Measurements from ENCODE around the gene ZFPM1.

ZFPM1 gene

GRCh38 chr16:88476203-88476602, 23.1 kb downstream of the ZFPM1 start:
- no peak for TF ChIP-seq CTCF (IDR thresholded peaks at IDR 0.05; ENCODE audit: low read depth, low read length)

GRCh38 chr16:88476817-88477397, 23.8 kb downstream of the ZFPM1 start:
- no peak for TF ChIP-seq CTCF (IDR thresholded peaks at IDR 0.05; ENCODE audit: low read depth, low read length)
- DNase-seq (ENCODE audit: low read depth in 2 of 2), result no peak
- H3K4me3 ChIP-seq (replicated peaks in 1 of 2; ENCODE audit: low read depth in 2 of 2, low read length in 2 of 2), result no peak overlapping the region

More at GRCh38 chr16:88476203-88476602, 23.1 kb downstream of the ZFPM1 start:
- no peak overlapping the region for H3K4me3 ChIP-seq (replicated peaks in 1 of 2; ENCODE audit: low read depth in 2 of 2, low read length in 2 of 2)
- no peak for DNase-seq (ENCODE audit: low read depth in 2 of 2)

GRCh38 chr16:88477631-88478519, 24.8 kb downstream of the ZFPM1 start:
- DNase-seq (ENCODE audit: low read depth in 2 of 2), result no peak
- TF ChIP-seq CTCF (IDR thresholded peaks at IDR 0.05; ENCODE audit: low read depth, low read length), result no peak
- H3K4me3 ChIP-seq (replicated peaks in 1 of 2; ENCODE audit: low read depth in 2 of 2, low read length in 2 of 2), result no peak overlapping the region

- no peak overlapping the region for H3K4me3 ChIP-seq (replicated peaks in 1 of 2; ENCODE audit: low read depth in 2 of 2, low read length in 2 of 2)
- no peak for DNase-seq (ENCODE audit: low read depth in 2 of 2)
- no peak for TF ChIP-seq CTCF (IDR thresholded peaks at IDR 0.05; ENCODE audit: low read depth, low read length)
These were observed 26.1 kb downstream of the ZFPM1 start for GRCh38 chr16:88478889-88479792.

GRCh38 chr16:88479793-88480760, 27.0 kb downstream of the ZFPM1 start:
- H3K4me3 ChIP-seq (replicated peaks in 1 of 2; ENCODE audit: low read depth in 2 of 2, low read length in 2 of 2), result no peak overlapping the region
- DNase-seq (ENCODE audit: low read depth in 2 of 2), result no peak
- no peak for TF ChIP-seq CTCF (IDR thresholded peaks at IDR 0.05; ENCODE audit: low read depth, low read length)
